IPS-20b (cell line): Measurements from ENCODE around the gene PEX5L.

Source experiments
- H3K27ac ChIP-seq: one replicate; pipeline ENCODE4 v1.5.1; 2013; ENCODE audit warnings: low read length
- H3K27me3 ChIP-seq: 2 replicates; pipeline ENCODE4 v1.6.1; 2013; ENCODE audit warnings: mild to moderate bottlenecking, low read length, inconsistent platforms; ENCODE audit not compliant: insufficient read depth
- H3K36me3 ChIP-seq: 2 replicates; pipeline ENCODE4 v1.6.1; 2013; ENCODE audit warnings: low read depth, mild to moderate bottlenecking, inconsistent platforms, low read length, moderate library complexity; ENCODE audit not compliant: insufficient read depth
- H3K4me1 ChIP-seq: 2 replicates; pipeline ENCODE4 v1.6.1; 2013; ENCODE audit warnings: mild to moderate bottlenecking, control low read depth, inconsistent platforms, low read length, moderate library complexity; ENCODE audit not compliant: insufficient read depth
- H3K4me3 ChIP-seq: 2 replicates; pipeline ENCODE4 v1.5.1; 2013; ENCODE audit warnings: mild to moderate bottlenecking, low read length, inconsistent platforms
- H3K9ac ChIP-seq: 2 replicates; pipeline ENCODE4 v1.6.1; 2013; ENCODE audit warnings: low read depth, mild to moderate bottlenecking, inconsistent platforms, low read length, moderate library complexity
- H3K9me3 ChIP-seq: 2 replicates; pipeline ENCODE4 v1.6.1; 2013; ENCODE audit warnings: mild to moderate bottlenecking, low read depth, low read length, inconsistent platforms; ENCODE audit not compliant: insufficient read depth

The PEX5L gene

GRCh38 chr3:179933080-179933479 lies 103.7 kb downstream of the PEX5L start:
- Histone ChIP-seq H3K4me3 (no peak overlapping the region), H3K27me3 (no peaks in the 10 kb centered on the region), H3K4me1 (no peaks in the 10 kb centered on the region), H3K27ac (no peak overlapping the region), H3K9me3 (no peaks in the 10 kb centered on the region), H3K9ac (no peak overlapping the region), H3K36me3 (no peaks in the 10 kb centered on the region)

GRCh38 chr3:179932674-179933073 lies 104.1 kb downstream of the PEX5L start:
- Histone ChIP-seq H3K9me3 (no peaks in the 10 kb centered on the region), H3K9ac (no peak overlapping the region), H3K27ac (no peak overlapping the region), H3K4me1 (no peaks in the 10 kb centered on the region), H3K36me3 (no peaks in the 10 kb centered on the region), H3K27me3 (no peaks in the 10 kb centered on the region), H3K4me3 (no peak overlapping the region)

- H3K27ac ChIP-seq: no peak overlapping the region
- no peak overlapping the region for H3K4me3 ChIP-seq
- H3K27me3 ChIP-seq: no peaks in the 10 kb centered on the region
- H3K9me3 ChIP-seq: no peaks in the 10 kb centered on the region
- no peaks in the 10 kb centered on the region for H3K4me1 ChIP-seq
- no peak overlapping the region for H3K9ac ChIP-seq
- no peaks in the 10 kb centered on the region for H3K36me3 ChIP-seq
Measured at GRCh38 chr3:179929091-179929529, 107.6 kb downstream of the PEX5L start.

- no peaks in the 10 kb centered on the region for H3K4me1 ChIP-seq
- H3K36me3 ChIP-seq: no peaks in the 10 kb centered on the region
- no peak overlapping the region for H3K9ac ChIP-seq
- no peak overlapping the region for H3K27ac ChIP-seq
- no peak overlapping the region for H3K4me3 ChIP-seq
- H3K9me3 ChIP-seq: no peaks in the 10 kb centered on the region
- no peaks in the 10 kb centered on the region for H3K27me3 ChIP-seq
Measured at GRCh38 chr3:179927191-179927590, 109.5 kb downstream of the PEX5L start.

GRCh38 chr3:179921951-179922350 lies 114.8 kb downstream of the PEX5L start:
- H3K9ac ChIP-seq: no peak overlapping the region
- H3K4me3 ChIP-seq: no peak overlapping the region
- no peaks in the 10 kb centered on the region for H3K4me1 ChIP-seq
- H3K9me3 ChIP-seq: no peaks in the 10 kb centered on the region
- no peak overlapping the region for H3K27ac ChIP-seq
- no peaks in the 10 kb centered on the region for H3K36me3 ChIP-seq
- no peaks in the 10 kb centered on the region for H3K27me3 ChIP-seq

GRCh38 chr3:179921500-179921899 lies 115.2 kb downstream of the PEX5L start:
- H3K4me1 ChIP-seq: no peaks in the 10 kb centered on the region
- no peak overlapping the region for H3K27ac ChIP-seq

GRCh38 chr3:179907784-179908482 lies 128.8 kb downstream of the PEX5L start:
- Histone ChIP-seq H3K27ac (no peak overlapping the region), H3K4me1 (no peaks in the 10 kb centered on the region), H3K4me3 (no peak overlapping the region), H3K9me3 (no peaks in the 10 kb centered on the region), H3K27me3 (no peaks in the 10 kb centered on the region), H3K36me3 (no peaks in the 10 kb centered on the region), H3K9ac (no peak overlapping the region)

More at GRCh38 chr3:179921500-179921899, 115.2 kb downstream of the PEX5L start:
- Histone ChIP-seq H3K9me3 (no peaks in the 10 kb centered on the region), H3K9ac (no peak overlapping the region), H3K36me3 (no peaks in the 10 kb centered on the region), H3K4me3 (no peak overlapping the region), H3K27me3 (no peaks in the 10 kb centered on the region)

- Histone ChIP-seq H3K27ac (no peak overlapping the region), H3K9me3 (no peaks in the 10 kb centered on the region), H3K27me3 (no peaks in the 10 kb centered on the region), H3K4me3 (no peak overlapping the region), H3K9ac (no peak overlapping the region), H3K36me3 (no peaks in the 10 kb centered on the region), H3K4me1 (no peaks in the 10 kb centered on the region)
Measured at GRCh38 chr3:179902061-179902460, 134.7 kb downstream of the PEX5L start.

- no peak overlapping the region for H3K27ac ChIP-seq
- H3K9ac ChIP-seq: no peak overlapping the region
- no peaks in the 10 kb centered on the region for H3K9me3 ChIP-seq
- no peaks in the 10 kb centered on the region for H3K36me3 ChIP-seq
- H3K27me3 ChIP-seq: no peaks in the 10 kb centered on the region
- no peaks in the 10 kb centered on the region for H3K4me1 ChIP-seq
- no peak overlapping the region for H3K4me3 ChIP-seq
Measured at GRCh38 chr3:179898024-179898423, 138.7 kb downstream of the PEX5L start.

- Histone ChIP-seq H3K4me1 (no peaks in the 10 kb centered on the region), H3K36me3 (no peaks in the 10 kb centered on the region), H3K4me3 (no peak overlapping the region), H3K9ac (no peak overlapping the region), H3K9me3 (no peaks in the 10 kb centered on the region), H3K27ac (no peak overlapping the region), H3K27me3 (no peaks in the 10 kb centered on the region)
Measured at GRCh38 chr3:179897231-179897630, 139.5 kb downstream of the PEX5L start.

GRCh38 chr3:179896507-179896906 lies 140.2 kb downstream of the PEX5L start:
- no peak overlapping the region for H3K4me3 ChIP-seq
- H3K27ac ChIP-seq: no peak overlapping the region
- no peaks in the 10 kb centered on the region for H3K27me3 ChIP-seq
- no peaks in the 10 kb centered on the region for H3K36me3 ChIP-seq
- no peak overlapping the region for H3K9ac ChIP-seq
- no peaks in the 10 kb centered on the region for H3K9me3 ChIP-seq
- H3K4me1 ChIP-seq: no peaks in the 10 kb centered on the region

GRCh38 chr3:179895330-179895729 lies 141.4 kb downstream of the PEX5L start:
- no peak overlapping the region for H3K27ac ChIP-seq
- no peak overlapping the region for H3K4me3 ChIP-seq
- no peaks in the 10 kb centered on the region for H3K27me3 ChIP-seq
- no peaks in the 10 kb centered on the region for H3K36me3 ChIP-seq
- H3K4me1 ChIP-seq: no peaks in the 10 kb centered on the region
- H3K9me3 ChIP-seq: no peaks in the 10 kb centered on the region
- H3K9ac ChIP-seq: no peak overlapping the region
